Muscle of leg (tissue), 11 donors: ENCODE results near the gene ANGPTL4. TPM values are rescaled to one million over a fixed set of nuclear protein-coding genes. Genes with fewer than 3 reads are reported as not detected.
"Not testable (repeated sequence)": the region's sequence is repeated elsewhere in the genome, so short reads cannot be mapped to it uniquely, and the experiment has no call there.

ENCODE experiments used
- DNase-seq: peaks from one replicate; pipeline ENCODE4 v3.0.0; 2013
- H3K27ac ChIP-seq: one replicate; pipeline ENCODE4 v1.5.1; 2013; ENCODE audit warnings: mild to moderate bottlenecking, low read length, control low read depth
- H3K27me3 ChIP-seq: one replicate; pipeline ENCODE4 v1.6.1; 2013; ENCODE audit warnings: low read length; ENCODE audit not compliant: control insufficient read depth, insufficient read depth
- H3K36me3 ChIP-seq: one replicate; pipeline ENCODE4 v1.6.1; 2013; ENCODE audit warnings: low read length; ENCODE audit not compliant: control insufficient read depth, insufficient read depth
- H3K4me1 ChIP-seq: one replicate; pipeline ENCODE4 v1.6.1; 2013; ENCODE audit warnings: low read length; ENCODE audit not compliant: control insufficient read depth, insufficient read depth
- H3K4me3 ChIP-seq: one replicate; pipeline ENCODE4 v1.5.1; 2013; ENCODE audit warnings: low read length, control low read depth
- H3K9me3 ChIP-seq: replicated peaks from 2 replicates; pipeline ENCODE4 v1.6.1; 2013; ENCODE audit warnings: low read depth, low read length; ENCODE audit not compliant: control insufficient read depth
- WGBS: methylation state at CpG from one replicate; pipeline ENCODE4 v1.1.5; 2013; ENCODE audit warnings: missing lambda C conversion rate; ENCODE audit not compliant: insufficient coverage; 5-methylcytosine and 5-hydroxymethylcytosine counted together
- polyA plus RNA-seq, 8 donors: library from polyadenylated mRNA; unstranded; fragments of 120-200 nt; gene quantifications; one replicate each; pipeline versions ENCODE4 v1.2.1 to v1.2.3, GENCODE V29; 2013; ENCODE audit warnings: inconsistent platforms in 1 of 8, low replicate concordance in 1 of 8; ENCODE audit not compliant: insufficient read length in 8 of 8, insufficient read depth in 1 of 8
- total RNA-seq: library from RNA; stranded (reverse); fragments of 120-200 nt; gene quantifications from one replicate; pipeline ENCODE4 v1.2.4, GENCODE V29; 2013

The ANGPTL4 gene
- total and polyA plus RNA-seq, 9 donors: 1.2 to 2.2 (median 1.9) TPM

DNA sequence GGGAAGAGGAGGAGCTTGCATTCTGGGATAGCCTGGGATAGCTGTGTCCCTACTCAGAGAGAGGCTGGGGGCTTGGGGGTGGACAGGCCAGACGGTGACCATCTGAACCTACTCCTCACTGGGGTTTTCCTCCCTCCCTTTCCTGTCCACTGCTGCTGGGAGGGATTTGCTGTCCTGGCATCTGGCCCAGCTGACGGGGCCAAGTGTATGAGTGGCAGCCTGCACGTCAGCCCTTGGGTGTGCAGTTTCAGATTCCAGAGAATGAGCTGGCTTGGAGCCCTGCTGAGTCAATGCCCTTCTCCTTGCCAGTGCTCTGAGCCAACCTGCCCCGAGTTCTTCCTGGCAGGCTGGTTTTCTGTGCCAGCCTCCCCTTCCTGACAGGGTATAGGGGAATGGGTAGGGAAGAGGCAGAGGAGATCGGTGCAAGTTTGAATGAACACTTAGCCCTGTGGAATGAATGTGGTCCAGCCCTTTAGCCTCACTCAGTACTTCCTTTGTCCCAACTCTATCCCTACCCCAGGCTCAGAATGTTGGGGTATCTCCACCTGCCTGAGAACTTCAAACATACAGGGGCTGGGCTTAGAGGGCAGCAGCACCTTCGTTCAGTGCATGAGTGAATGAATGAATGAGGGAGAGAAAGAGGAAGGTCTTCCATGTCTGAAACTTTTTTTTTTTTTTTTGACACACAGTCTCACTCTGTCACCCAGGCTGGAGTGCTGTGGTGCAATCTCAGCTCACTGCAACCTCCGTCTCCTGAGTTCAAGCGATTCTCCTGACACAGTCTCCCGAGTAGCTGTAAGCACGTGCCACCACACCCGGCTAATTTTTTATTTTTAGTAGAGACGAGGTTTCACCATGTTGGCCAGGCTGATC, 1.8 kb upstream of the ANGPTL4 start:
- peaks cover 37% of the 10 kb centered on the region for H3K27me3 ChIP-seq
- DNase-seq: peak; percentile 96
- WGBS: 52% methylated on average over 7 of the region's 12 CpGs
- H3K9me3 ChIP-seq: no peaks in the 10 kb centered on the region
- H3K36me3 ChIP-seq: no peaks in the 10 kb centered on the region
- peak overlapping the region; percentile 62 for H3K27ac ChIP-seq
- H3K4me1 ChIP-seq: peaks cover 38% of the 10 kb centered on the region
- H3K4me3 ChIP-seq: no peak overlapping the region

DNA sequence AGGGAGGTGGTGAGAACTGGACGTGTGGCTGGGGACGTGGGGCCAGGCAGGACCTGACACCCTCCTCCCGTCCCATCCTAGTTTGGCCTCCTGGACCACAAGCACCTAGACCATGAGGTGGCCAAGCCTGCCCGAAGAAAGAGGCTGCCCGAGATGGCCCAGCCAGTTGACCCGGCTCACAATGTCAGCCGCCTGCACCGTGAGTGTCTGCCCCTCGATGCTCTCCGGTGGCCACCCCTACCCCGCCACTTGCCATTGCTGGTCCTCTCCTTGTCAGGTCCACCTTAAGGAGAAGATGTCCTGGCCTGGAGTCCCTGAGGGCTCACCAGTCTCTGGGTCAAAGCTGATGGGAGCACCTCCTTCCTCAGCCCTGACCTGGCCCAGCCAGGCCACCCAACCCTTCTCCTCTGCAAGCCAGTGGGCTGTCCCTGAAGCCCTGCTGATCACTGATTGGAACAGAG, 2.2 kb downstream of the ANGPTL4 start:
- Histone ChIP-seq H3K9me3 (no peaks in the 10 kb centered on the region), H3K27me3 (peaks cover 42% of the 10 kb centered on the region), H3K4me1 (peaks cover 66% of the 10 kb centered on the region), H3K4me3 (no peak overlapping the region), H3K27ac (no peak overlapping the region), H3K36me3 (no peaks in the 10 kb centered on the region)
- DNase-seq: no peak
- 94% methylated on average over 9 of the region's 11 CpGs for WGBS

DNA sequence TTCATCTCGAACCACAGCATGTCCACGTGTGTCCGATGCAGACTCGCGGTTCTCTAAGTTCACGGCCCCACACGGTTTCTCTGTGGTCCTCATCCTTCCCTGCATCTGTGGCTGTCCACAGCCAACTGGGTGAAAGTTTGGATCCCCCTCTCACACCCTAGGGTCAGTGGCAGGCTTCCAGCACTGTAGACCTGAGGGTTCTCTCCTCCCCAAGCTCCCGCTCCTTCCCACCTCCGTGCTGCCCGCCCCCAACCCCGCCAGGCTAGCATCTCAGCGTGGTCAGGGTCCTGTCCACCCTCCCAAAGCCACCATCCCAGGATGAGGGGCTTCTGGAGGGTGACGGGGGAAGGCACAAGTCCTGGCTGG, 3.0 kb downstream of the ANGPTL4 start:
- Histone ChIP-seq H3K9me3 (no peaks in the 10 kb centered on the region), H3K27ac (peak overlapping the region; percentile 81), H3K4me1 (peaks cover 62% of the 10 kb centered on the region), H3K36me3 (no peaks in the 10 kb centered on the region), H3K4me3 (no peak overlapping the region), H3K27me3 (peaks cover 42% of the 10 kb centered on the region)
- 8% methylated on average over 8 of the region's 13 CpGs for WGBS
- DNase-seq: peak; percentile 63

DNA sequence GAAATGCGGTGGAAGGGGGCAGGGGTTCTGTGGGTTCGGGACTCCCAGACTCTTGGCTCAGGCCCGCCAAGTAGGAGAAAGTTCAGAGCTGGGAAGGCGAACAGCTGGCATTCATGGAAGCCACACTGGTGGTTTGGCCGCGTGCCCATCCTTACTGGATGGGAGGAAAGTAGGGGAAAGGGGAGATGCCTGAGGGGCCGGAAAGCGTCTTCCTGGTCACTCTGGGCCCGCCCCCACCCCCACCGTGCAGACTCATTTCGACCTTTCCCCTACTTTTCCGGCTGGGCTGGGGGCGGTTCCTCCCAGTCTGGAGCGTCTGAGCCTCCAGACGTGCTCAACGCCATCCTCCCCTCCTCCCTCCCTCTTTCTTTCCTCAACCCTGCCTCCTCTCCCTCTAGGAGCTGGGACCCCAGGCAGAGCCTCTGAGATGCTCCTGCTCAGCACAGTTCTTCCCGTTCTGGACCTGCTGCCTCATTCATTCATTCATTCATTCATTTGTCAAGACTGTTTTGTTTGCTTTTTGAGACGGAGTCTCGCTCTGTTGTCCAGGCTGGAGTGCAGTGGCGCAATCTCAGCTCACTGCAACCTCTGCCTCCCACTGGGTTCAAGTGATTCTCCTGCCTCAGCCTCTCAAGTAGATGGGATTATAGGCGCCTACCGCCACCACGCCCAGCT, 3.5 kb downstream of the ANGPTL4 start:
- peak; percentile 94 for DNase-seq
- Histone ChIP-seq H3K4me1 (peaks cover 57% of the 10 kb centered on the region), H3K4me3 (peak overlapping the region; percentile 13), H3K36me3 (no peaks in the 10 kb centered on the region), H3K9me3 (no peaks in the 10 kb centered on the region), H3K27ac (peak overlapping the region; percentile 81), H3K27me3 (peaks cover 42% of the 10 kb centered on the region)
- 20% methylated on average over 17 of the region's 23 CpGs for WGBS

DNA sequence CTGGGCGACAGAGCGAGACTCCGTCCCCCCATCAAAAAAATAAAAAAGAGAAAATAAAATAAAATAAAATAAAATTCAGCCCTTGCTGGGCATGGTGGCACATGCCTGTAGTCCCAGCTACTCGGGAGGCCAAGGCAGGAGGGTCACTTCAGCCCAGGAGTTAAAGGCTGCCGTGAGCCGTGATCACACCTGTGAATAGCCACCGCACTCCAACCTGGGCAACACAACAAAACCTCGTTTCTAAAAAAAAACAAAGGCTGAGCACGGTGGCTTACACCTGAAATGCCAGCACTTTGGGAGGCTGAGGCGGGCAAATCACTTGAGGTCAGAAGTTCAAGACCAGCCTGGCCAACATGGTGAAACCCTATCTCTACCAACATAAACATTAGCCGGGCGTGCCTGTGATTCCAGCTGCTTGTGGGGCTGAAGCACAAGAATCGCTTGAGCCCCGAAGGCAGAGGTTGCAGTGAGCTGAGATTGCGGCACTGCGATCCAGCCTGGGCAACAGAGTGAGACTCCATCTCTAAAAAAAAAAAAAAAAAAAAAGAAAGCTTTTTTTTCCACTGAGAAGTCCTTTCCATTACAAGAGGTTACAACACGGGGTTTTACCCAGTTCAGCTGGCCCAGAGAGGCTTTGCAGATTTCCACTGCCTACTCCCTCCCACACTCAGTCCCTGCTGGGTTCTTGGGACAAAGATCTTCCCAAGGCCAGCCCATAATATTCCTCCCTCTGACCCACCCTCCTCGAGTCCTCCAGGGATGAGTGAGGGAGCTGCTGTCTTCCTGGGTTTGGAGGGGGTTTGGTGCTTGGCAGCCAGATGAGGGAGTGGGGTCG, 6.4 kb downstream of the ANGPTL4 start:
- WGBS: 62% methylated on average over 5 of the region's 19 CpGs
- H3K9me3 ChIP-seq: no peaks in the 10 kb centered on the region
- peaks cover 17% of the 10 kb centered on the region for H3K27me3 ChIP-seq
- H3K27ac ChIP-seq: no peak overlapping the region
- peaks cover 39% of the 10 kb centered on the region for H3K4me1 ChIP-seq
- no peak overlapping the region for H3K4me3 ChIP-seq
- peak; percentile 61 for DNase-seq
- peaks cover 4% of the 10 kb centered on the region for H3K36me3 ChIP-seq

DNA sequence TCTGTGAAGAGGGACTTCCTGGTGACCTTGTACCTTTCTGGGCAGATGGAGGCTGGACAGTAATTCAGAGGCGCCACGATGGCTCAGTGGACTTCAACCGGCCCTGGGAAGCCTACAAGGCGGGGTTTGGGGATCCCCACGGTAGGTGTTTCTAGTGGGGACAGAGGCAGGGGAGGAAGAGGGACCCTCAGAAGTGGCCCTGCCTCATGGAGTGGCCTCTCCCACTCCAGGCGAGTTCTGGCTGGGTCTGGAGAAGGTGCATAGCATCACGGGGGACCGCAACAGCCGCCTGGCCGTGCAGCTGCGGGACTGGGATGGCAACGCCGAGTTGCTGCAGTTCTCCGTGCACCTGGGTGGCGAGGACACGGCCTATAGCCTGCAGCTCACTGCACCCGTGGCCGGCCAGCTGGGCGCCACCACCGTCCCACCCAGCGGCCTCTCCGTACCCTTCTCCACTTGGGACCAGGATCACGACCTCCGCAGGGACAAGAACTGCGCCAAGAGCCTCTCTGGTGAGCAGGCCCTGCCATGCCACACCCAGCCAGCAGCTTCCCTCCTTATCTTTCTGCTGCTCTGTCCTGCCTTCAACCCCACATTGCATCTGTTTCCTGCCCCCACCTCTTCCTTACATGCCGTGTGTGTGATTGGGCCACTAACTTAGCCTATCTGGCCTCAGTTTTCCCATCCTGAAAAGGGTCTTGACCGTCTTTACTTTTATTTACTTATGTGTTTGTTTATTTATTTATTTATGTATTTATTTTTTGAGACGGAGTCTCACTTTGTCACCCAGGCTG, 7.3 kb downstream of the ANGPTL4 start:
- peaks cover 9% of the 10 kb centered on the region for H3K27me3 ChIP-seq
- no peaks in the 10 kb centered on the region for H3K9me3 ChIP-seq
- H3K4me1 ChIP-seq: peaks cover 38% of the 10 kb centered on the region
- no peak overlapping the region for H3K27ac ChIP-seq
- H3K36me3 ChIP-seq: peaks cover 4% of the 10 kb centered on the region
- 80% methylated on average over 25 of the region's 28 CpGs for WGBS
- no peak overlapping the region for H3K4me3 ChIP-seq
- DNase-seq: no peak

DNA sequence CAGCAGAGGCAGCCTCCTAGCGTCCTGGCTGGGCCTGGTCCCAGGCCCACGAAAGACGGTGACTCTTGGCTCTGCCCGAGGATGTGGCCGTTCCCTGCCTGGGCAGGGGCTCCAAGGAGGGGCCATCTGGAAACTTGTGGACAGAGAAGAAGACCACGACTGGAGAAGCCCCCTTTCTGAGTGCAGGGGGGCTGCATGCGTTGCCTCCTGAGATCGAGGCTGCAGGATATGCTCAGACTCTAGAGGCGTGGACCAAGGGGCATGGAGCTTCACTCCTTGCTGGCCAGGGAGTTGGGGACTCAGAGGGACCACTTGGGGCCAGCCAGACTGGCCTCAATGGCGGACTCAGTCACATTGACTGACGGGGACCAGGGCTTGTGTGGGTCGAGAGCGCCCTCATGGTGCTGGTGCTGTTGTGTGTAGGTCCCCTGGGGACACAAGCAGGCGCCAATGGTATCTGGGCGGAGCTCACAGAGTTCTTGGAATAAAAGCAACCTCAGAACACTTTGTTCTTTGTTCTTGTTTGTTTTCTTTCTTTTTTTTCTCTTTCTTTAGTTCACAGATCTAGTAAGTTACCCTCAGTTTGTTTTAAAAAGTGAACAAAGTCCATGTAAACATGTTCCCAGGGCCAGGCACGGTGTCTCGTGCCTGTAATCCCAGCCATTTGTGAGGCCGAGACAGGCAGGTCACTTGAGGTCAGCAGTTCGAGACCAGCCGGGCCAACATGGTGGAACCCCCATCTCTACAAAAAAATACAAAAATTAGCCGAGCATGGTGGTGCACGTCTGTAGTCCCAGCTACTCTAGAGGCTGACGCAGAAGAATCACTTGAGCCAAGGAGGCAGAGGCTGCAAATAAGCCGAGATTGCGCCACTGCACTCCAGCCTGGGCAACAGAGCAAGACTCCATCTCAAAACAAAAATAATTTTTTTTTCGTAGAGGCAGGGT, 10.2 kb downstream of the ANGPTL4 start:
- 90% methylated on average over 15 of the region's 26 CpGs for WGBS
- peaks cover 13% of the 10 kb centered on the region for H3K4me1 ChIP-seq
- H3K27ac ChIP-seq: no peak overlapping the region
- no peak for DNase-seq
- H3K36me3 ChIP-seq: peaks cover 4% of the 10 kb centered on the region
- no peaks in the 10 kb centered on the region for H3K9me3 ChIP-seq
- H3K4me3 ChIP-seq: no peak overlapping the region
- H3K27me3 ChIP-seq: no peaks in the 10 kb centered on the region

DNA sequence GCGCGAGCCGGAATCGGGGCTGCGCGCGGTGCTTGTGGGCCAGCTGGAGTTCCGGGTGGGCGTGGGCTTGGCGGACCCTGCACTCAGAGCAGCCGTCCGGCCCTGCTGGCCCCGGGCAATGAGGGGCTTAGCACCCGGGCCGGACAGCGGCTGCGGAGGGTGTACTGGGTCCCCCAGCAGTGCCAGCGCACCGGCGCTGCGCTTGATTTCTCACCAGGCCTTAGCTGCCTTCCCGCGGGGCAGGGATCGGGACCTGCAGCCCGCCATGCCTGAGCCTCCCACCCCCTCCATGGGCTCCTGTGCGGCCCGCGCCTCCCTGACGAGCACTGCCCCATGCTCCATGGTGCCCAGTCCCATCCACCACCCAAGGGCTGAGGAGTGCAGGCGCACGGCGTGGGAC, 11.8 kb downstream of the ANGPTL4 start:
- DNase-seq, H3K36me3 ChIP-seq, H3K4me1 ChIP-seq, H3K27ac ChIP-seq, H3K9me3 ChIP-seq, H3K27me3 ChIP-seq, H3K4me3 ChIP-seq: not testable (repeated sequence)
- WGBS: 96% methylated on average over 29 of the region's 32 CpGs
